Measurements from ENCODE around the gene IQGAP1. TPM values are rescaled to one million over a fixed set of nuclear protein-coding genes. Genes with fewer than 3 reads are reported as not detected.
"Not testable (repeated sequence)": the region's sequence is repeated elsewhere in the genome, so short reads cannot be mapped to it uniquely, and the experiment has no call there.

IQGAP1 gene
- total RNA-seq, 4 donors from 2014 or later = 181 to 285 (median 193) TPM

DNA sequence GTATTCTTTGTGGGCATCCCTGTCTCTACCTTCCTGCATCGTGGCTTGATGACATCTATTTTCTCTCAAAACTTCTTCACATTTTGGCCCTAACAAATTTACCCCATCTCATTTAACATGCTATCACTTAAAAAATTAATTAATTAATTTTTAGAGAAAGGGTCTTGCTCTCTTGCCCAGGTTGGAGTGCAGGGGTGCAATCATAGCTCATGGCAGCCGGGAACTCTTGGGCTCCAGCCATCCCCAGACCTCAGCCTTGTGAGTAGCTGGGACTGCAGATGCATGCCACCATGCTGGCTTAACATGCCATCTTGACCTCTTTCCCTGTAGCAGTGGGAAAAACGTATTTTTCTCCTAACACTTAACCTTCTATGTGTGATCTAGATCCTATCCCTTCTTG, 20.6 kb downstream of the IQGAP1 start:
- WGBS, 2 donors = 71 to 87% methylated on average over 3 of the region's 3 CpGs
- peaks cover 15 to 89% (median 48%) of the 10 kb centered on the region in 3 donors for H3K4me1 ChIP-seq

DNA sequence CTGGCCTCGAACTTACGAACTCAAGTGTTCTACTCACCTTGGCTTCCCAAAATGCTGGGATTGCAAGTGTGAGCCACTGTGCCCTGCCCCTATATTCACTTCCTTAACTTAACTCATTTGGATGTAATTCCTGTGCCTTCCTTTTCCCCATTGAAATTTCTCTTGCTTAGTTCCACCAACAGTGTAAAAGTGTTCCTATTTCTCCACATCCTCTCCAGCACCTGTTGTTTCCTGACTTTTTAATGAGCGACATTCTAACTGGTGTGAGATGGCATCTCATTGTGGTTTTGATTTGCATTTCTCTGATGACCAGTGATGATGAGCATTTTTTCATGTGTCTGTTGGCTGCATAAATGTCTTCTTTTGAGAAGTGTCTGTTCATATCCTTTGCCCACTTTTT, 21.5 kb downstream of the IQGAP1 start:
- intact Hi-C loops (cut with DNase I); H3K4me3 ChIP-seq; H3K36me3 ChIP-seq; H3K27ac ChIP-seq; H3K9me3 ChIP-seq; DNase-seq; H3K27me3 ChIP-seq: not testable (repeated sequence)
- peaks cover 23 to 89% (median 56%) of the 10 kb centered on the region in 3 donors for H3K4me1 ChIP-seq
- WGBS, 2 donors = 86 to 94% methylated on average over 3 of the region's 3 CpGs

More for the DNA sequence above, 20.6 kb downstream of the IQGAP1 start:
- Histone ChIP-seq H3K4me3 (no peak overlapping the region), H3K9me3 (no peaks in the 10 kb centered on the region), H3K27ac (peak overlapping the region in 1 of 4 donors; percentile 44), H3K36me3 (peaks cover 0 to 6% (median 0%) of the 10 kb centered on the region in 3 donors), H3K27me3 (no peaks in the 10 kb centered on the region)
- no peak for DNase-seq
- intact Hi-C loops (cut with DNase I) = no loop called here
- TF ChIP-seq, protein P1, sequence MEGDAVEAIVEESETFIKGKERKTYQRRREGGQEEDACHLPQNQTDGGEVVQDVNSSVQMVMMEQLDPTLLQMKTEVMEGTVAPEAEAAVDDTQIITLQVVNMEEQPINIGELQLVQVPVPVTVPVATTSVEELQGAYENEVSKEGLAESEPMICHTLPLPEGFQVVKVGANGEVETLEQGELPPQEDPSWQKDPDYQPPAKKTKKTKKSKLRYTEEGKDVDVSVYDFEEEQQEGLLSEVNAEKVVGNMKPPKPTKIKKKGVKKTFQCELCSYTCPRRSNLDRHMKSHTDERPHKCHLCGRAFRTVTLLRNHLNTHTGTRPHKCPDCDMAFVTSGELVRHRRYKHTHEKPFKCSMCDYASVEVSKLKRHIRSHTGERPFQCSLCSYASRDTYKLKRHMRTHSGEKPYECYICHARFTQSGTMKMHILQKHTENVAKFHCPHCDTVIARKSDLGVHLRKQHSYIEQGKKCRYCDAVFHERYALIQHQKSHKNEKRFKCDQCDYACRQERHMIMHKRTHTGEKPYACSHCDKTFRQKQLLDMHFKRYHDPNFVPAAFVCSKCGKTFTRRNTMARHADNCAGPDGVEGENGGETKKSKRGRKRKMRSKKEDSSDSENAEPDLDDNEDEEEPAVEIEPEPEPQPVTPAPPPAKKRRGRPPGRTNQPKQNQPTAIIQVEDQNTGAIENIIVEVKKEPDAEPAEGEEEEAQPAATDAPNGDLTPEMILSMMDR (IDR thresholded peaks at IDR 0.05) = no peak

DNA sequence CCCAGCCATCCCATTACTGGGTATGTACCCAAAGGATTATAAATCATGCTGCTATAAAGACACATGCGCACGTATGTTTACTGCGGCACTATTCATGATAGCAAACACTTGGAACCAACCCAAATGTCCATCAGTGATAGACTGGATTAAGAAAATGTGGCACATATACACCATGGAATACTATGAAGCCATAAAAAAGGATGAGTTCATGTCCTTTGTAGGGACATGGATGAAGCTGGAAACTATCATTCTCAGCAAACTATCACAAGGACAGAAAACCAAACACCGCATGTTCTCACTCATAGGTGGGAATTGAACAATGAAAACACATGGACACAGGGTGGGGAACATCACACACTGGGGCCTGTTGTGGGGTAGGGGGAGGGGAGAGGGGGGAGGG, 22.3 kb downstream of the IQGAP1 start:
- DNase-seq; H3K36me3 ChIP-seq; H3K27ac ChIP-seq; H3K4me3 ChIP-seq; H3K9me3 ChIP-seq; intact Hi-C loops (cut with DNase I); H3K27me3 ChIP-seq: not testable (repeated sequence)
- 96 to 100% methylated on average over 4 of the region's 4 CpGs for whole genome bisulfite sequencing, 2 donors
- H3K4me1 ChIP-seq = peaks cover 29 to 89% (median 58%) of the 10 kb centered on the region in 3 donors

DNA sequence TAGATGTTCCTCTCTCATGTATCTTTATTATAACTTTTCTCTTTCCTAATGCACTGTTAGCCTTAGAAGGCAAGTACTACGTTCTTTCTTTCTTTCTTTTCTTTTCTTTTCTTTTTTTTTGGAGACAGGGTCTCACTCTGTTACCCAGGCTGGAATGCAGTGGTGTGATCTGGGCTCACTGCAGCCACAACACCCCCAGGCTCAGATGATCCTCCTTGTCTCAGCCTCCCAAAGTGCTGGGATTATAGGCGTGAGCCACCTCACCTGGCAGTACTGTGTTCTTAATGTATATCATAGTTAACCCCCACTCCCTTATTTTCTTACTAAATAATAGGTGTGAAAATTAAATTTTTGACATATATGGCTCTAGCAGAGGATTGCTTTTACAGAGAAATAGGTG, 23.1 kb downstream of the IQGAP1 start:
- H3K4me1 ChIP-seq = peaks cover 29 to 86% (median 54%) of the 10 kb centered on the region in 3 donors
- no peak overlapping the region for H3K4me3 ChIP-seq
- H3K27ac ChIP-seq = no peak overlapping the region
- no peak for TF ChIP-seq POLR2A (IDR thresholded peaks at IDR 0.05)
- TF ChIP-seq, protein P1 (IDR thresholded peaks at IDR 0.05) = no peak
- H3K27me3 ChIP-seq = no peaks in the 10 kb centered on the region
- H3K36me3 ChIP-seq = peaks cover 0 to 6% (median 0%) of the 10 kb centered on the region in 3 donors
- H3K9me3 ChIP-seq = no peaks in the 10 kb centered on the region
- intact Hi-C loops (cut with DNase I) = no loop called here
- WGBS, 2 donors = 77 to 86% methylated on average over 2 of the region's 2 CpGs
- no peak for DNase-seq

- no peak for TF ChIP-seq POLR2A (IDR thresholded peaks at IDR 0.05)
- TF ChIP-seq, protein P1 (IDR thresholded peaks at IDR 0.05) = no peak
- intact Hi-C loops (cut with DNase I) = no loop called here
- 25 to 35% methylated on average over 3 of the region's 3 CpGs for WGBS, 2 donors
- Histone ChIP-seq H3K9me3 (no peaks in the 10 kb centered on the region), H3K4me1 (peaks cover 28 to 72% (median 43%) of the 10 kb centered on the region in 3 donors), H3K27ac (peak overlapping the region; percentile 67 to 78 (median 71)), H3K4me3 (peak overlapping the region in 1 of 4 donors; percentile 29), H3K36me3 (peaks cover 0 to 6% (median 0%) of the 10 kb centered on the region in 3 donors), H3K27me3 (no peaks in the 10 kb centered on the region)
- no peak for DNase-seq
Observed at GRCh38 chr15:90412356-90413194, 24.5 kb downstream of the IQGAP1 start.
